HG02938 (cell line): Measurements from ENCODE around the gene MAML2.

ENCODE experiments used
- ATAC-seq: cut with Tn5 transposase; IDR thresholded peaks from one replicate; pipeline ENCODE4 v1.9.1; 2021; ENCODE audit warnings: mild to moderate bottlenecking, moderate library complexity; ENCODE audit not compliant: unreplicated experiment

MAML2 gene

DNA sequence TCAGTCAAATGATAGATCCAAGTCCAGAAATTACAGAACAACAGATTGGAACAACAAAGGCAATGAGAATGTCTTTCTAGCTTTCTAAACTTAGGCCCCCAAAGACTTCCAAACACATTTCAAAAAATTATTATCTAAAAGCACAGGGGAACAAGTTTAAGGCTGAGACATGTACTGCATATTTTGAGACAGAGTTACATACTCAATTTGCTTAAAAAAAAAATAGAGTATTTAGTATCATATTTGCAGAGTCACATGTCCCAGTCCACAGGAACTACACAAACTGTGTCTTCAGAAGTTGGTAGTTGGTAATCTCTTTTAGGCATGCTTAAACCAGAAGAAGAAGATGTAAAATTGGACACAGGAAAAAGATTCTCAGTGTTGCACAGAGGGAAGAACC is 127.2 kb downstream of the MAML2 start:
- no peak for ATAC-seq

DNA sequence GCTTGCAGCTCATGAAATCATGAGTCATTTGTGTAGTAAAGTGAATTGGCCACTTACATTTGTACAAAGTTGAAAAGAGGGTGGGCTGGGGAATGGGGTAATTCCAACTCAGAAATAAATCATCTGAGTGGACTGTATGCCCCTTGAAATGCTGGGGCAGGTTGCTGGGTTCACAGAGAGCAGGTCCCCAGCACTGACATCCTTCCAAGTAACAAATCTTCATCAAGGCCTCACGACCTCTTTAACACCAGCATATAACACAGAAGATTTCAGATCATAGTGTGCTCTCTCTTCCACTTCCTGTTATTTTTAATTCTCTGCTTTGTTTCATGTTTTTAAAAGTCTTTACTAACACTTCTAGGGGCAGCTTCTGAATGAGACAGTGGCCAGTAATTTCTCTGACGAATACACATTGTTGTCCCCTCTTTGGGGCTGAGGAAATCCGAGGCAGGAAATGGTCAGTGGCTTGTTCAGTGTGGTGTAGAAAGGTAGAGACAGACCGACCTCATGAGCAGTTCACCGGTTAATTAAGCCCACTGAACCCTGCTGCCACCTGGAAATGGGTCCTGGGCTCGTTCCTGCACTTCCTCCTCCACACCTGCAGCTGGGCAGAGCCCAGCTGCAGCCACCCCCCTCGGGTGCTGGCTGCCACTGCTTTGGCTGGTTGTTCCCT is 127.7 kb downstream of the MAML2 start:
- peak; percentile 74 for ATAC-seq

DNA sequence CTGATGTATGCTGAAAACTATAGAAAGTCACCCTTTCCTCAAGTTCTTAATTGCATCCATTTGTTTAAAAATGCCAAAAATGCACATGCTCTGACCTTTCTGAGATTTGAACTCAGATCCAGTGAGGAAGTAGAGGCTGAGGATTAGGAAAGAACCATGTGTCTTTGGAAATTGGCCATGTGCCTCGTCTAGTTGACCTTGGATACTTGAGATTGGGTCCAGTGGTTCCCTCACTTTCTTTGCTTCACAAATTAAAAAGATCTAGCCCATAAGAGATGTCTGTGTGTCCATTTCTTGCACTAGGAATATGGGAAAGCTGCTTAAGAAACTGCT is 128.3 kb downstream of the MAML2 start:
- ATAC-seq: no peak

DNA sequence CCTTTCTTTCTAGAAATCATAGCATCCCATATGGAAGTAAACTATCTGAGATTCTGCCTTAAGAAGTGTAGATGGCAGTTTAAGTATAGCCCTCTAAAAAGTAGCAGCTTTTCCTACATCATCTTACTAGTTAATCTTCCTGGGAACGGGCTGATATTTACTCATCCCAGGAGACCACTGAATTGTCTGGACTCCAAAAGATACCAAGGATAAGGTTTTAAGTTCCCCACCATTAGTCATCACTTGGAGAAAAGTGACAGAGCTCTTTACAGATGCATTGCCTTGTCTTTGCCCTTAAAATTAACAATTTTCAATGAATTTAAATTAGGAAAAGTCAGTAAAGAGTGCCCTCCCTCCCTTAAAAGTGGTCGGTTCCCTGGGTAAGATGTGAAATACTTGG is 129.5 kb downstream of the MAML2 start:
- no peak for ATAC-seq

DNA sequence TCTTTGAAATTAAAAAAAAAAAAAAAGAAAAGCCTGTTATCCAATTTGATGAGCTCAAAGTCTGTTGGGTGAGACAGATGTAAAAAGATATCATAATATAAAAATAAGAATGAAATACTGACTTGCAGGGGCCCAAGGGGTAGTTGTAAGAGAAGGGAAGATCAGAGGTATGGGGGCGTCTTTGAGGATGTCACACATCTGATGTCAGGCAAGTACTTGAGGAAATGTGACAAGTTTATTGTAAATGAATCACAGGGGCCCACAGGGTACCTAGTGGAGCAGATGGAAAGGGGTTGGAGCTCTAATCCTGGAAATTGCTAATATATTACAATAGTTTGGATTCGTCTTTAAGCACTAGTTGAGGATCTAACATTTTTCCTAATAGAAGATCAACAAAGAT is 131.6 kb downstream of the MAML2 start:
- ATAC-seq: no peak

DNA sequence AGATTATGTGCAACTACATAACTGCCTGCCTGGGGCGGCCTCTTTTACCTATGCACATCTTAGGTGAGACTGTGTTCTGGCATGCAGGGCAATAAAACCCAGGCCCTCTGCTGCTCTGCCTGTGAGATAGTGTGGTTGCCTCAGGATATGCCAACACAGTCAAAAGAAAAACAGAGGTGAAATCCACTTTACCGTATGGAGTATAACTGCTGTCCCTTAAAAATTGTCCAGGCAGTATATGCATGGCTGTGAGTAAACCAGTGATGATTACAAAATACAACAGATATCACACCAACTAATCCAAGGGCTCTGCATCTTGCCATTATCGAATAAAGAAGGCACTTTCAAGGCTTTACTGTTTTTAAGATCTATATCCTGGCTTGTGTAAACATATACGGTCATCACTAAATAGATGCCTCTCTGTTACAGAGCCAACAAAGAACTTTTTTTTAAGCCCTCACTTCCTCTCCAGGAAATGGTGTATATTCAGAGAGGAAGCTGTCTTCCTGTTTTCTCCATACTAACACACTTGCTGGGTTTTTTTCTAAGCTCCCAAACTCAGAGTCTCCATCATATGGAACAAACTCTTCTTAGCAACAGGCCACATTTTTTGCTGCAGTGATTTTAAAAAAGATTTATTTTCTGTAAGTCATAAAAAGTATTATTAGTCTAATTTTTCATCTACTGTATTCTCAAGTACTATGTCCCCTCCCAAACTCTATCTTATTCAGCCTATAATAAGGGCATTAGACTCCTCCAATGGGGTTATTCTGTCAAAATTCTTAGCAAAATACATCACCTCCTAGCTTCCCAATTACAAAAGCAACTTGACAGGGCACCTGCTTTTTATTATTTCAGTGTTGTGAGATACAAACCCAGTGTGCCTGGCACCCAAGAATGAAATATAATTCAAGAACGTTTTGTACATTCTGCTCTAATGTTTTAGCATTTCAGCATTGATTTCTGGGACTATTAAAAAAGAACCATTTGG is 135.2 kb downstream of the MAML2 start:
- ATAC-seq: no peak

DNA sequence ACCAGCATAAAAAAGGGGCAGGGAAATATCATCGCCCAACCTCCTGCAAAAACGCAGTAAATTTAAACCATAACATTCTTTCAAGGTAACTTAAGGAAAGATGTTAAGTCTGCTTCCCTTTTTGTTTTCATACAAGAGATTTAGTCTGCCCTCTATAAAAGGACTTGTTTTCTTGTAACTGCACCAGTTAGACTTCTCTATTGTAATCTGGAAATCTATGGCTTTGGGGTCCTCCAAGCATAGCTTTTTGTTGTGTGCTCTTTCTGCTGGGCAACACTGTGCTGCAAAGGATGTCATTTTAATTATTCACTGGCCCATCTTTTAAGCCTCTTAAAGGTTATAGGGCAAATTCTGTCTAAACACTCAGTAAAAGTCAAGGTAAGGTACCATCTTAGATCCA is 136.0 kb downstream of the MAML2 start:
- no peak for ATAC-seq

DNA sequence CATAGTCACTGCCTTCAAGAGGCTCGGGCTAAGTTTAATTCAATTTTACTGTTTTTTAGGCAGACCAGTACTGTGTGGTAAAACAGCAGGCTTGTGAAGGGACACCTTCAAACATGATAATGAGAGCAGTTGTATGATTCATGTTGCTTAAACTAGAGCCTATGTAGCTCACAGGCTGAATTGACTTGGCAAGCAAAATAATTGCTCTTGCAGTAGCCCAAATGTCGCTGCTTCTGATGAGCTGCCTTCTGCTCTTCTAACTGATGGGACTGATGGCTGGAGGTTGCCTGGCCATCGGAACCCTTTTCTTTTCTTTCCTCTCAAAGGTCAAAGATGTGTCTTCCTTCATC is 137.6 kb downstream of the MAML2 start:
- ATAC-seq: no peak

DNA sequence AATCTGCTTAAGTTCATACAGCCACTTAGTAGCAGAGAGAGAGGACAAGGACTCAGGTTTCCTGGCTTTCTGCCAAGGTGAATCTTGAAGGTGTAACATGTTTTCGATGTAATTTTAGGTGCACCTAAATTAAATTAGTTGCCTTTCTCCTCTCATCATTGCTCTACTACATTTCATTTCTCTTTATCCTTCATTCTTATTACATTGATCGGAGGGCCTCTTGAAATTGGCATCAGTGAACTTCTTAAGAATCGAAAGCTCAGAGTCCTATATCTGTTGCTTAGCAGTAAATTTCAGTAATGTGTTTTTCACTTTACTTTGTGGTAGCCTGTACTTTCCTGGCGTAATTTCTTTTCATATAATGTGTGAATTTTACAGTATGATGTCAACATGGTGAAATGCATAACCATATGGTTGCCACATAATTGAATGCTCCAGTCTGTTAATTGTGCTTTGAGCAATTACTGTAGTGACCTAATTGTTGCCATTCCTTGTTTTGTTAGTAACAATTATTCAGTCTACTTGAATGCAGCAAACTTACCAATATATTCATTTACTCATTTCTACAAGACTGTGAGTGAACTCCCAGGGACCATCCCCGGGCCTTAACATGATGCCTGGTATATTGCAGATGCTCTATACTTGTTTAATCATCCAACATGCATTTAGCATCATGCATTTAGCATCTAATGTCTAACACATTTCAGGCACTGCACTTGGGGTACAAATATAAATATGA is 138.1 kb downstream of the MAML2 start:
- ATAC-seq: no peak

DNA sequence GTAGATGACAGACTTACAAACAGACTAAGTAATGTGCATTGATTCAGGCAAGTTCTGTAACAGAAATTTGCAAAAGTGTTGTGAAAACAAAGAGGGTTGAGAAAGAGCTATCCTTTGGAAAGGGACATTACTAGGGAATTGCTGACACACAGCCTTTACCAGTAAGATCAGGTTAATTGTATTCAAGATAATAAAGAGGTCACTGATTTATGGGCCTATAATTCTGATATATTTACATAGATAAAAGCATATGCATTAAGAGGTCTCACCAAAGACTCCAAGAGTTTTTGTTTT is 138.7 kb downstream of the MAML2 start:
- ATAC-seq: no peak

DNA sequence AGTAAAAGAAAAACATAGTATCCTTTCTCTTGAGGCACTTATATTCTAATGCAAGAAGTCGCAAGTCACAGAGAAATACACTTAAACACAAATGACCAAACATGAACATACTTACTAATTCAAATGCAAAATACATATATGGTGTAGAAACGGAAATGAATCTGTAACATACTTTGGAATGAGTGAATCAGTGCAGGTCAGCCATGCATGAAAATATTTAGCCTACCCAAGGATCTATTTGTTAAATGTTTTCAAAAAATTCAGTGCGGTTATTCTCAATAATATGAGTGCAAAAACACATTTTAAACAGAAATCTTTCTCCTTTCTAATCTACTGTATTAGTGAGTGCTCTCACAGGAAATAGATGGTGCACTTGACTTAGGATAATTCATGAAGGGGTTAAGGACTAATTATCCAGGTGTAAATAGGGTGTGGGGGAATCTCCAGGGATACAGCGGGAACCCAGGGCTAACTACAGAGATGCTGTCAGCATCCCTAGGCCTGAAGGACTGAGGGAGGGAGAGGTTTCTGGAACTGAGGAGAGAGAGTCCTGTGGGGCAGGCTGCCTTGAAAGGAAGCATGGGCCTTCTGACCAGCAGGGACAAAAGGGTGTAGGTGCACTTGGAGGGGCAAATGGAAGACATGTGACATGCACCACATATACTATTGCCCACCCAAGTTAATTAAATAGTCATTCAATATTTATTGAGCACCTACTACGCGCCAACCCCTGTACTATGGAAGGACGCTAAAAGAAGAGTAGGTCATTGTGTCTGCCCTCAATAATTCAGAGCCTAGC is 139.2 kb downstream of the MAML2 start:
- no peak for ATAC-seq

DNA sequence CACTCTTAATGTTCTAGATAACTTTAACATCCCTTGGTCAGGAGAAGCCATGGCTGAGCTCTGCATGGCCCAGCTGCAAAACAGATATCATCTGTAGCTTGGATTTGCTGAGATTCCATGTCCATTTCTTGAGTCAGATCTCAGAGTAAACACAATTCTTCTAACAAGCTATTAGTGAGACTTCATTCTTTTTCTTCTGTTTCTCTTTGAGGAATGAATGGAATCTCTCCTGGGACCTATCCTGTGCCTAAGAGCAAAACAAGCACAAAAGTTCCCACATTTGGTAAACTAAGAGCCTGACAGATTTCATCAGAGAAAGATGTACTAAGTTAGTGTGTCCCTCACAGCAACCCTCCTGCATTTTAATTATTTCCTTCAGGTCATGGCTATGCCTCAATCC is 142.8 kb downstream of the MAML2 start:
- no peak for ATAC-seq

DNA sequence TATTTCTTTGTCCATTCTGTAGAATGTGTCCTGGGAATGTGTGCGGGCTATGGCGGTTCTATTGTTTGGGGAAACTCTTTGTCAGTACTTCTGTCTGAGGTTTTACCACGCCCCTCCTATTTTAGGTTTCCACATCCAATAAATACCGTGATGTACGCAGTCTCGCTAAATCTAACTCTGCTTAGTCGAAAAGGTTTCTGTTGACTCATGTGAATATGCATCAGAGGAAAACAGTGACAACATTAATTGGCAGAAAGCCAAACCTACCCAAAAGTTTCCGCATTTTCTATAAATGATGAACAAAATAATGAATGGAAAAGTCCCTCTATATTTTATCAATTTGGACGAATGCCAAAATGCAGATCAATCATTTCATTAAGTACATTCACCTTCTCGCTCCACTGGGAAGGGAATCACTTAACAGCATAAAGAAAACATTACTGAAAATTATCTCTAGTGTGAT is 143.4 kb downstream of the MAML2 start:
- ATAC-seq: no peak

DNA sequence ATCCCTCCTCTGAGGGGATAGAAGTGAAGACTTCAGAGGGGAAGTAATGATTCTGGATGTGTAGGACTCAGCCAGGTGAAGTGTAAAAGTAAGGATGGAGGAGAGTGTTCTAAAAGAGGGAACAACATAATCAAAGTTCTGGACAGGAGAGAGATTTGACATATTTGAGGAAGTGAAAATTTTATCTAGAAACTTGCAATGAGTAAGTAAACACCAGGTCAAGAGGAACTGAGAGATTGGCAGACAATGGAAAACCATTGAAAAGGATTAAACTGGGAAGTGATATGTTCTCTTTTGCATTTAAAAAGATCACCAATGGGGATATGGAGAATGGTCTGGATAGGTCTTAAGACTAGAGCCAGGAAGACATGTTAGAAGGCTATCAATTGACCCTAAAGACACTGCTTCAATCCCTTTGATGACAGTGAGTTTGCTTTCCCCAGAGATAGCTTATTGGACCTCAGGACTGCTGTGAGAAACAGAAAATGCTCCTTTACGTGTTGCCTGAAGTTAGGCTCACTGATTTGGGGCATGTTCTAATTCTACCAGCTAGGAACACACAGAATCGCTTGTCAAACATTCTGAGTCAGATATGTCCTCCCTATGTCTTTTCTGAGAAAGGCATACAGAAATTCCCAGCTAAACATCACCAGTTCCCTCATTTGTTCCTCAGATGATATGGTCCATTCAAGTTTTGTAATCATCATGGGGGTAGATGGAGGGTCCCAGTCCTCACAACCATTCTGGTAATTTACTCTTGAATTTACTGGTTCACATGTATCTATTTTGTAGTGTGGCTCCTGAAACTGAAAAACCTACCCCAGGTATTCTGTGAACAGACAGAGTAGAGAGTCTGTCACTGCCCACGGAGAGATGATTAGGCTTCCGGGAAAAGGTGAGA is 144.9 kb downstream of the MAML2 start:
- ATAC-seq: peak; percentile 83

DNA sequence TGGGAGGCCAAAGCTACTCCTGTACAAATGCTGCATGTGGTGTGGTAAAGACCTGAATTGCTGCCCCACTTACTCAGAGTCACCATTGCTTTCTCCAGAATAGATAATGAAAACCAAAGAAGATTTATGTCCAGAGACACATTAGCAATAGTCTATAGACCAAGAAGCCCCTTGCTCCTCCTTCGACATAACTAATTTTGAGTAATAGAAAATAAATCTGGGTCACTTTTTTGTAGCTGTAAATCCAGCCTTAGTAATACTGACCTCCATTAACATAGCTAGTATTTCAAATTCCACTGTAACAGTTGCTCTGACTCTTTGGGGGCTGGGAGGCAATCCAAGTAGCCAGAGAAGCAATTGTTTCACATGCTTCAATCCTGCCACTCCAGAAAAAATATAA is 145.9 kb downstream of the MAML2 start:
- no peak for ATAC-seq

DNA sequence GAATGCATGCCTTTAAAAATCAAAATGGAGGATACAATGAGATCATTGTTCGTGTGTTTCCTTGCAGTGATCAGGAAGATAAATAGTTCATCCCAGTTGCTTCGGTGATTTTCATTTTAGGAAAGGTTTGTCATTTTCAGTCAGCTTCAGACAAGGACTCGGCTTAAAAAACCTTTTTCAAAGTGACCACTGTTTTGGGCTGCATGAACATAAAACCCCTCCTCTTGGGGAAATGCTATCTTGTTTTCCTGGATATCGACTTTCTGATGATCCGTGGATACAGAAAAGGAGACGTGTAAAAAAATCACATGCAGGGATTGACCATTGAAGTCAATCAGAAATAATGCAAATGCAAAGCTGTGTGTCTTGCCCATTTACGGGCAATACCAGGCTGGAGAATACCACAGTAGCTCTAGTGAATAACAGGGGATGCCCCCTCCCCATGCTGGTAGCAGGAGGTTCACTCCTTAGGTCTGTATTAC is 146.8 kb downstream of the MAML2 start:
- no peak for ATAC-seq

DNA sequence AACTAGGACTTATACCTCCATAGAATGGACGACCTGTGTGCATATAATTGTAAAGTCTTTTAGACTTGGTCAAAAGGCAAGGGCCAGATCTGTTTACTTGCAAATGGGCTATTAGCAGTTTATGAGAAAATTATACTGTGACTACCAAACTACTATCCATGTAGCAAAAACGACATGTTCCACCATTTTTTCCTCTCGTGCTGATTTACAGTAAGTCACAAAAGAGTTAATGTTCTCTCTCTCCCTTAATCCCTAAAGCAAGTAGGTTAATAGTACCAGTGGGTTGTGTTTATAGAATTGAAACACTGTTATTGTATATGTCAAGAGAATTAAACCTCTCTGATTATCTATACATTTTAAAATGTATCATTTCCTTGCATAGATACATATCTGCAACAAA is 147.3 kb downstream of the MAML2 start:
- ATAC-seq: no peak

DNA sequence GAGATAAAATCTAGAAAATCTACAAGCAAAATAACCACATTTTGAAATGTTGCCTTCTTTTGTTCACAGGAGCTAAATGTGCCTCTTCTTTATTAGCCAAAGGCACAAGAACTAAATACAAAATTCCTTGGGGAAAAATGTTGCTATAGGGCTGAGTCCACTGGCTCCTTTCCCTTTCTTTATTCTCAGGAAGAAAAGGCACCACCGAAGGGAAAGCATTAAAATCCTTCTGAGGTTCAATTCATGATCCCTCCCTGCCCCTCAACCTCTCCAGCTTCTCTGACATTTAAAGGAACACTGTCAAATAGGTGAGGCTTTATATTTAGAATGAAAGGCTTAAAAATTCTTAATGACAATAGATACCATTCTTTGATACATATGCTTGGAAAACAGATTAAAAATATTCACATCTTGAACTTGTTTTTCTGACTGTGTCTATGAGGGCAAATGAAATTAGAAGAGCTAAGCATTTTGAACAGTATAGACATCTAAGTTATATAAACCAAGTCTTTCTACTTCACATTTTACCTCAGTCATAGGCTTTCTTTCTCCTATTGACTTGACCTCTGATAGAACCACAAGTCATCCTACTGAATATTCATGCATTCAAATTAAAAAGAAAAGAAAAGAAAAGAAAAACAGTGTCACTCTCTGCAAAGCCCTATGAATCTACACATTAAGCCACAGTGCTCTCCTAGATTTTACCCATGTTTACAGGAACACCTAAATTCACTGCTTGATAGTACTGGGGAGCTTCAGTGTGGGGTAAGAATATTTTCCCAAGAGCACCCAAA is 148.2 kb downstream of the MAML2 start:
- no peak for ATAC-seq
